NCI-H526 treated with DMSO at 0.1 percent for 48 hours (cell line): Measurements from ENCODE around the gene PRR23C.
"Not testable (repeated sequence)": the region's sequence is repeated elsewhere in the genome, so short reads cannot be mapped to it uniquely, and the experiment has no call there.

ENCODE experiments used
- DNase-seq: peaks from one replicate; lab custom pipeline; 2025; lab: John Stamatoyannopoulos, UW

Gene PRR23C

DNA sequence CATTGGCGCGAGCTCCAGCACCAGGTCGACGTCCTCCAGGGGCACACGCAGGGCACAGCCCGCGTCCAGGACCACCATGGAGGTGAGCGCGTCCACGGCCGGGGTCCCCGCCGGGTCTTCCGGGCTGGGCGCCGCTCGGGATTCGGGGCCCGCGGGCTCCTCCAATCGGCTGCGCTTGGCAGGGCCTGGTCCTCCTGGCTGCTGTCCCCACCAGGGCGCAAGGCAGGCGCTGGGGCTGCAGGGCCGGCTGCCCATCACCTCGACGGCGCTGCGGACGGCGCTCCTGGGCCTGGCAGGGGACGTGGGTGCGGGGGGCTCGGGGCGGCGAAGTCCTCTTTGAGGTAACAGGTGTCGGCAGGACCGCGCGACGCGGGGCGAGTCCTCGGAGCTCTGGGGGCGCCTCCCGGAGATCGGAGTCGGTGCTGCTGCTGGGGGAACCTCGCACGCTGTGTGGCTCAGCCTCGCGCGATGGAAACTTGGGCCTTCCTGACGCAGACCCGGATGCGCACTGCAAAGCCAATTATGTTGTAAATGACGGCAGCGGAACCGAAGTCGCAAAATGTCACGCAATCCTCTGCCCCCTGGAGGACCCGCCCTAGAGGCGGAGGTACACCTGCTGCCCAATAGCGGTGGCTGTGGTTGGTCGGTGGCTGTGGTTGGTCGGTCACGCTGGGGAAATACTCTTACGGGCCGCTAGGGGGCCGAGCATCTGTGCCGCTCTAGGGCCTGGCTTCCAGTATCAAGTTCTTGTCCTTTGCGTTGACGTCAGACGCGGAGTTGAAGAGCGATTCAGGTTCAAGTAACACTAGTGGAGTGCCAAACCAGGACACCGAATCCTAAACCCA is at the start of gene PRR23C:
TSS of gene PRR23C (minus strand) at position 527 of the 845 bp plus-strand sequence. CDS start at position 255, 272 bp downstream.
- DNase-seq = no peak

DNA sequence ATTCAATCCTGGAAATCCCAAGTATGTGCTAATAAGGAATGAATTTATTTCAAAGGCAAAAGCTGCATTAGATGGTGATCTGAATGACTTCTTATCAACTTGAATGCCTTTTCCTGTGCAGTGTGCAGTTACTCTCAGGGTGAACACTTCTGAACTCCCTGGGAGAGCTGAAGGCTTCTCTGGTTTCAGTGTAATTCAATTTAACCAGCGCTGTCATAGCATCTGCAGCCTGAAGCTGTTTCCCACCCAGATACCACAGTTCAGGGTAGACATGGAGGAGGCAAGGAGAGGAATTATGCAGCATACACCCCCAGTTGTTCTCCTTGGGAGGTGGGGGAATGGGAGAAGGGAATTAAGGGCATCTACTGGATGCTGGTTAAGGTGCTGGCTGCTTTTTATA is 49.1 kb upstream of the PRR23C start:
- no peak for DNase-seq

DNA sequence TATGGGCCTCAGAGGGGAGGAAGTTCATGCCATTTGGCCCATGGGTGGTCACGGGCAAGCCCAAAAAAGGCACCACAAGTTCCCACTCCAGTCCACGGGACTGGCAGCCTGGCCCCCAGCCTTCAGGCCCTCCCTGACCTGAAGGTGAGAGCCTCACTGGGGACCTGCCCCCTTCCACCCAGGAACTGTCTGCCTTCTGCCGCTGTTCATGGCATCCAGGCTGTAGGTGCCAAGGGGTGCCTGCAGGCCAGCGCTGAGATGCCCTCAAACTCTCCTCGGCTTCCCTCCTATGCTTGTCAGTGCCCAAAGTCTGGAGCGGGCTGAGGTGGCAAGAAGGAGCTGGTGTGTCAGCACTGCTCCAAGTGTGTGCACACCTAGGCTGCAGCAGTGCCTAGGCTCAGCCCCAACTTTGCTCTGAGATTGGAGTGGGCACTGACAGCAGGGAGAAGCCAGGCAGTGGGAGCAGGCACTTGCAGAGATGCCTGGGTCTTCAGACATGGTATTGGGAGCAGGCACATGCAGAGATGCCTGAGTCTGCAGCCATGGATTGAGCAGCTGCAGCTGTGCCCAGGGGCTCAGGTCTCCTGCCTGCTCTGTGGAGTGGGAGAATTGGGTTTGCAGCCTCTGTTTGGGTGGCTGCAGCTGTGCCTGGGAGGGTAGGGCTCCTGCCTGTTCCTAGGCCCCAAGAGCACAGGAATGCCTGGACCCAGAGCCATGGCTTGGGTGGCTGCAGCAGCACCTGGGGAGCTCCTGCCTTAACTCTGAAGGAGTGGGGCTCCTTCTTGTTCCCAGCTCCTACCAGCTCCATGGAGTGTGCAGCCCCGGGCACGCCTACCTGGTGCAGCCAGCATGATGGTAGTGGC is 44.0 kb upstream of the PRR23C start:
- no peak for DNase-seq

DNA sequence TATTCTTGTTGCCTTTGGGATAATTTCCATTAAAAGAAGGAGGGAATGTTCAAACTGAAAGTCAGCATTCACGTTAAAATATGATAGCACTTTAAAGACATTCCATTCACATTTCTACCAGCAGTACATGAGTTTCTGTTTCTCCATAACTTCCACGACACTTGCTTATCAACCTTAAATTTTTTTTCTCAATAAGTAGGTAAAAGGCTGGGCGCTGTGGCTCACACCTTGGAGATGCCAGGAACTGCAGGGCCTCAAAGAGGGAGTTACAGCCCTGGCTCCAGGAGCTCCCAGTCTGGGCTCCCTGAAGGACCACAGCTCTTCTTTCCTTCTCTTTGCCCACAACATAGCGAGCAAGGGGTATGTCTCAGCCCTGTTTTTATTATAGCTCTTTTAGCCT is 42.9 kb upstream of the PRR23C start:
- no peak for DNase-seq

DNA sequence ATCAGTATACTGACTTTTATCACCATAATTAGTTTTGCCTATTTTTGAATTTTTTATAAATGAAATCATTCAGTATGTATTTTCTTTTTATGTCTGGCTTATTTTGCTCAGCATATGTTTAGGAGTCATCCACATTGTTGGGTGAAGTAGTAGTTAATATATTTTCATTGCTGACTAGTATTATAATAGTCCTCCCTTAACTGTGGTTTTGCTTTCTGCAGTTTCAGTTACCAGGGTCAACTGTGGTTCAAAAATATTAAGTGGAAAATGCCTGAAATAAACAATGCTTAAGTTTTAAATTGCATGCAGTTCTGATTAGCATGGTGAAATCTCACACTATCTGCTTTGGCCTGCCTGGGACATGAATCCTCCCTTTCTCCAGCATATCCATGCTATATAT is 39.5 kb upstream of the PRR23C start:
- DNase-seq = no peak

DNA sequence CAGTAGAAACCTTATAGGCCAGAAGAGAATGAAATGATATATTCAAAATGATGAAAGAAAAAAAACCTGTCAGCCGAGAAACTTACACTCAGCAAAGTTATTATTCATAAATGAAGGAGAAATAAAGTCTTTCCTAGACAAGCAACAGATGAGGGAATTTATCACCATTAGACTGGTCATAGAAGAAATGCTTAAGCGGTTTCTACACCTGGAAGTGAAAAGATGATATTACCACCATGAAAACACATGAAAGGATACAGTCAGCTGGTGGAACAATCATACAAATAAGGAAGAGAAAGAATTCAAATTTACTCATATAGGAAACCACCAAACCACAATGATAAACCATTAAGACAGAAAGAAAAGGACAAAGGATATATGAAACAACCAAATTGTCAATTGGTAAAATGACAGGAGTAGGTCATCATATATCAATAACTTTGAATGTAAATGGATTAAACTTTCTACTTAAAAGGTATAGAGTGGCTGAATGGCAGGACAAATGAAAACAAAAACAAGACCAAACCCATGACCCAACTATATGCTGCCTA is 29.9 kb upstream of the PRR23C start:
- no peak for DNase-seq

DNA sequence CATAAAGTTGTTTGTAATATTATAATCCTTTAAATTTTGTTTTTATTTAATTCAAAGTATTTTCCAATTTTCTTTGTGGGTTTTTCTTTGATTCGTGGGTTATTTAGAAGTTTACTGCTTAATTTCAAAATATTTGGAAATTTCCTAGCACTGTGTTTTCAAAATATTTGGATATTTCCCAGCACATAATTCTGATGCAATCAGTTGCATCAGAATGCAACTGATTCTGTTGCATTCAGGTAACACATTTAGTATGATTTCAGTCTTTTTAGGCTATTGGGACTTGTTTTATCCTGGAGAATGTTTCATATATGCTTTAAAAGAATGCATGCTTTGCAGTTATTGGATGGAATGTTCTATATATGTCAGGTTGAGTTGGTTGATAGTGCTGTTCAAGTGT is 18.2 kb upstream of the PRR23C start:
- no peak for DNase-seq

DNA sequence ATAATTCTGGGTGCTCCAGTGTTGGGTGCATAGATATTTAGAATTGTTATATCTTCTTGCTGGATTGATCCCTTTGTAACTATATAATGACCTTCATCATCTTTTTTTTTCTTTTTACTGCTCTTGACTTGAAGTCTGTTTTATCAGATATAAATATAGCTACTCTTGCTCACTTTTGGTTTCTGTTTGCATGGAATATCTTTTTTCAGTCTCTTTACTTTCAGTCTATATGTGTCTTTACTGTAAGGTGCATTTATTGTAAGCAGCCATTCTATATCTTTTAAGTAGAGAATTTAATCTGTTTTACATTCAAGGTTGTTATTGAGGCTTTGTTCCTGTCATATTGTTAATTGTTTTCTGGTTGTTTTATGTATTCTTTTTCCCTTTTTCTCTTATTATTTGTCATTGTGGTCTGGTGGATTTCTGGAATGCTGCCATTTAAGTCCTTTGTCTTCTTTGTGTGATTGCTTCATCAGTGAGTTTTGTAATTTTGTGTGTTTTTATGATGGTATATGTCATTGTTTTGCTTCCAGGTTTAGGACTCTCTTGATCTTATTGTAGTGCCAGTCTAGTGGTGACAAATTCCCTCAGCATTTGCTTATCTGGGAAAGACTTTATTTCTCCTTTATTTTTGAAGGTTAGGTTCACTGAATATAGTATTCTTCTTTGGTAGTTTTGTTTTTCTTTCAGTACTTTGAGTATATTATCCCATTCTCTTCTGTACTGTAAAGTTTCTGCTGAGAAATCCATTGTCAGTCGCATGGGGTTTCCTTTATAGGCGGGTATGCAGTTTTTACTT is 8.3 kb upstream of the PRR23C start:
- no peak for DNase-seq

DNA sequence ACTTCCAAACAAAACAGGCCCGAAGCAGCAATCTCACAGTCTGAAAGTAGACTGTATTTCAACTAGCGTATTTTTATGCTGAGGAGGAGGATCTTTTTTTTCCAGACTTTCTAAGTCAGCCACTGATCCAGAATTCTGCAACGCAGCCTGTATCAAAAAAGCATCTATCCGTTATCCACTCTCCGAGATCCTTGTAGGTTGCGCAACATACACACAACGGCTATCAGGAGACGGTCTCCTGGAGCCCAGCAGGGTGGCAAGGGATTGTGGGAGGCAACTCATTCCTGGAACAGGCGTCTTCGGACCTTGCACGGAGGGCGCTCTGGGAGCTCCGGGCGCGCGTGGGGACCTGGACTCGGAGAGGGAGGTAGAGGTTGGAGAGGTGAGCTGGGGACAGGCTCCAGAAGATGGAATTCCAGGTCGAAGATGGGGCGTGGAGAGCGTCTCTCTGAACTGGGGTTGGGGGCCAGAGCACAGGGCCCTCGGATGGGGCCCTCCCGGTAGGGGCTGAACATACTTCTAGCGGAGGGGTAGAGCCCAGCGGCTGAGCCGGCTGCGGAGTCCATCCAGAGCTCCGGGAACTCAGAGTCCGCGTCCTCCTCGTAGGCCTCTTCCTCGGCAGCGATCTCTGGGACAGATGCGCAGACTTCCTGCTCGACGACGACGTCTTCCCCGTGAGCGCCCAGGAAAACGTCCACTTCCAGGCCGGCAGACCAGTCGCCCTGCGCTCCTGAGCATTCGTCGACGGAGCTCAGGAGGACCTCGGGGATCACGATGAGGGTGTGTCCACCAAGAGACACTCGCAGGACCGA is 932 bp downstream of the PRR23C start:
- no peak for DNase-seq

DNA sequence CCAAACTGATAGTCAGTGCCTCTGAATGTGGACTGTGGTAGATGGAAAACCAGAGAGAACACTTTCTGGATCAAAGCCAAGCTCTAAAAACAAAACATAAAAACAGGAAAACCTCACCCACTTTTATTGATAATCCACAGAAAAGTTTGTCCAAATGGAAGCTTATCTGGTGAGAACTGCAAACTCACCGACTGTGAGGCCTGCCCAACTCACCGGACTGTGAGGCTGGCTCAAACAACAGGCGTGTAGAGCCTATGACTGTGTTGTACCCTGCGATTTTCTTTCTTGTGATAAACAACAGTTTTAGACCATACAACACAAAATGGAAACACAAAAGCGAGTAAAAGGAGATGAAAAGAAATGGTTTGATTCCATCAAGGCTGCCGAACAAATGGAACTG is 7.2 kb downstream of the PRR23C start:
- no peak for DNase-seq

DNA sequence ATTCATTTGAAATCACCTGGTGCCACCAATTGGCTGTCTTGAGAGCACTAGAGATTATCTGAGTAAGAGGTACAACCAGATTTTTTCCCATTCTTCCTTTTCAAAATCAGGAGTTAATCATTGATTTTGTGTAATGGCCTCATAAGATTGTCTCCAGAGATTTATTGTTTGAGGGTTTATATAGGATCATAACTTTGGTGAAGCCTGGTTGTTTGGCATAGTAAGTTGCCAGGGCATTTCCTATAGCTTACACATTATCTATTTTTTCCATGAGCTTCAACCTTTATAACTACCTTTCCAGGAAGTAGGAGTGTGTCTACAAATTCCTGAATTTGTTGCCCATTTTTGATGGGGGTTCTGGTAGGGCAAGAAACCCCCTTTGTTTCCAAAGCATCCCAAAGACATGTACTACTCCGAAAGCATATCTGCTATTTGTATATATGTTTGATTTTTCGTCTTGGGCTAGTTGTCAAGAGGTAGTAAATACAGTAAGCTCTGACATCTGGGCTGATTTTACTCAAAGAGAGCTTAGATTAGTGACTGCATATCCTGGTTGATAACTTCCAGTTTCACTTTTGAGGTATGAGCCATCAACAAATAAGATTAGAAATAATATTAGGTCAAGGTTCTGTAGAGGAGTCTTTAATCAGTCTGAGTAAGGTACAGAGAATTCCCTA is 12.2 kb downstream of the PRR23C start:
- no peak for DNase-seq

DNA sequence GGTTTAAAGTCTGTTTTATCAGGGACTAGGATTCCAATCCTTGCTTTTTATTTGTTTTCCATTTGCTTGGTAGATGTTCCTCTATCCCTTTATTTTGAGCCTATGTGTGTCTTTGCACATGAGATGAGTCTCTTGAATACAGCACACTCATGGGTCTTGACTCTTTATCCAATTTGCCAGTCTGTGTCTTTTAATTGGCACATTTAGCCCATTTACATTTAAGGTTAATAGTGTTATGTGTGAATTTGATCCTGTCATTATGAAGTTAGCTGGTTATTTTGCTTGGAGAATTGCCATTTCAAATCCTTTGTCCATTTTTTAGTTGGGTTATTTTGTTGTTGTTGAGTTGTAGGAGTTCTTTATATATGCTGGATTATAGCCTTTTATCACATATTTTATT is 14.1 kb downstream of the PRR23C start:
- not testable (repeated sequence) for DNase-seq

DNA sequence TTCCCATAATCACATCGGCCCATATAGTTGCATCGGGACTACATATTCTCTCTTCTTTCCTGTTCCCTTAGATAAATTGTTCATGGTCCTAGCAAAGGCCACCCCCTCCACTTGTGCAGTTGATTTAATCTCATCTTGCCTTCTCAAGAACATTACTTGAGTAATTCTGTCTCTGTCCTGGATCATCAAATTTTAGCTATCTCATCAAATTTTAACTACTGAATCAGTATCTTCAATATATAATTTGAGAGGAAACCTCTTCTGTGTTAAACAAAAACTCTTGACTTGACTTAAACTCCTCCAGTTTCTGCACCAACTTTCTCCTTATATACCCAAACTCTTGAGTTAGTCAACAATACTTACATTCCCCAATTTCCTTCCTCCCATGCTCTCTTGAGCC is 19.7 kb downstream of the PRR23C start:
- DNase-seq = no peak

DNA sequence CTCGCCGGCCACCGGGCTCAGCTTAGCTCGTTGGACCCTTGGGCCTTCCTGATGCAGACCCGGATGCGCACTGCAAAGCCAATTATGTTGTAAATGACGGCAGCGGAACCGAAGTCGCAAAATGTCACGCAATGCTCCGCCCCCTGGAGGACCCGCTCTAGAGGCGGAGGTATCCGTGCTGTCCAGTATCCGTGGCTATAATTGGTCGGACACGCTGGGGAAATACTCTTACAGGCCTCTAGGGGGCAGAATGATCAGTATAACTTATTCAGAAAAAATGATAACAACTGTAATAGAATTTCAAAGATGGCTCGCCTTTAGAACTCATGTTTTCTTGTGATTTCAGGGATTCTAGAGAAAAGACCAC is 23.8 kb downstream of the PRR23C start, which contains the start of gene PRR23B:
TSS of gene PRR23B (minus strand) at position 59 of the 367 bp plus-strand sequence. CDS start 265 bp downstream, outside the sequence.
- no peak for DNase-seq

DNA sequence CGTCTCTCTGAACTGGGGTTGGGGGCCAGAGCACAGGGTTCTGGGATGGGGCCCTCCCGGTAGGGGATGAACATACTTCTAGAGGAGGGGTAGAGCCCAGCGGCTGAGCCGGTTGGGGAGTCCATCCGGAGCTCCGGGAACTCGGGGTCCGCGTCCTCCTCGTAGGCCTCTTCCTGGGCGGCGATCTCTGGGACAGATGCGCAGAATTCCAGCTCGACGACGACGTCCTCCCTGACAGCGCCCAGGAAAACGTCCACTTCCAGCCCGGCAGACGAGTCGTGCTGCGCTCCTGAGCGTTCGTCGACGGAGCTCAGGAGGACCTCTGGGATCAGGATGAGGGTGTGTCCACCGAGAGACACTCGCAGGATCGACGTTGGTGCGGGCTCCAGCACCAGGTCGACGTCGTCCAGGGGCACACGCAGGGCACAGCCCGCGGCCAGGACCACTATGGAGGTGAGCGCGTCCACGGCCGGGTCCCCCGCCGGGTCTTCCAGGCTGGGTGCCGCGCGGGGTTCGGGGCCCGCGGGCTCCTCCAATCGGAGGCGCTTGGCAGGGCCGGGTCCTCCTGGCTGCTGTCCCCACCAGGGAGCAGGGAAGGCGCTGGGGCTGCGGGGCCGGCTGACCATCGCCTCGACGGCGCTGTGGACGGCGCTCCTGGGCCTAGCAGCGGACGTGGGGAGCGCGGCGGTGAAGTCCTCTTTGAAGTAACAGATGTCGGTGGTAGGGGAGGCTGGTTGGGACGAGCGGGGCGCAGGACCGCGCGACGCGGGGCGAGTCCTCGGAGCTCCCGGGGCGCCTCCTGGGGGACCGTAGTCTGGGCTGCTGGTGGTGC is 24.4 kb downstream of the PRR23C start:
- DNase-seq = no peak

DNA sequence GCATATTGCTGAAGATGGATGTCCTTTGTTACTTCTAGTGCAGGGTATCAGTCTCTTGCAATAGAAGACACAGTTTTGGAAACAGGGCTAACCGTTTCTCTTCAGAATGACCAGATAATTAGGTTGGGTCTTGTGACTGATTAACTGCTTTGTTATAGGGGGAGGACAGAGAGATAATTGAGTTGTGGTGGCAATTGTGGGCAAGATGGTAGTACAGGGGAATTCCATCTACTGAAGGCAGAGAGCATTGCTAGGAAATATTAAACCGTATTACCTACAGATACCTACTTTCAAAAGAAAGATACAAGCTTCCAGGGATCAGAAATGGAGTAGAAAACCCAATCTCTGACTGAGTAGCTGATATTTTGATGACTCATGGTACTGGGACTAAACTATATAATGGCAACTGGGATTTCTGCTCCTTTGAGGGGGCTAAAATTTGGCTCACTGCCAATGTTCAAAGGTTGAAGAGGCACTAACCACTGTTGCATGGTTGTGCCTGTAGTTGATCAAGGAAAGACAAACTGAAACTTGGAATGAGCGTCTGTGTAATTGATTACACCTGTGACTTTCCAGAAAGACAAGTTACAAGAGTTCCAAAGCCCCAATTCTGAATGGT is 28.2 kb downstream of the PRR23C start:
- DNase-seq = no peak

DNA sequence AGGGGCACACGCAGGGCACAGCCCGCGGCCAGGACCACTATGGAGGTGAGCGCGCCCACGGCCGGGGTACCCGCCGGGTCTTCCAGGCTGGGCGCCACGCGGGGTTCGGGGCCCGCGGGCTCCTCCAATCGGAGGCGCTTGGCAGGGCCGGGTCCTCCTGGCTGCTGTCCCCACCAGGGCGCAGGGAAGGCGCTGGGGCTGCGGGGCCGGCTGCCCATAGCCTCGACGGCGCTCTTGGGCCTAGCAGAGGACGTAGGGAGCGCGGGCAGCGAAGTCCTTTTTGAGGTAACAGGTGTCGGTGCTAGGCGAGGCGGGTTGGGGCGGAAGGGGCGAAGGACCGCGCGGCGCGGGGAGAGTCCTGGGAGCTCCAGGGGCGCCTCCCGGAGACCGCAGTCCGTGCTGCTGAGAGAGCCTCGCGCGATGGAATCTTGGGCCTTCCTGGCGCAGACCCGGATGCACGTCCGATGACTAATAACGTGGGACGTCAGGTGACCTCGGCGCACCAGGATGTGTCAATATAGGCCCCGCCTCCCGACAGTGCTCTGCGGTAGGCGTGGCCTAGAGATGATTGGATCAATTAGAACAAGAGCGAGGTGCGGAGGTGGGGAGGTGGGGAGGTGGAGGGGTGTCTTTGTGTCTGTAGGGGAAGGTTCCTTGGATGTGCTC is 38.5 kb downstream of the PRR23C start, which contains the start of gene PRR23A:
TSS of gene PRR23A (minus strand) at position 218 of the 666 bp plus-strand sequence. CDS start at position 218, 0 bp downstream.
- no peak for DNase-seq

DNA sequence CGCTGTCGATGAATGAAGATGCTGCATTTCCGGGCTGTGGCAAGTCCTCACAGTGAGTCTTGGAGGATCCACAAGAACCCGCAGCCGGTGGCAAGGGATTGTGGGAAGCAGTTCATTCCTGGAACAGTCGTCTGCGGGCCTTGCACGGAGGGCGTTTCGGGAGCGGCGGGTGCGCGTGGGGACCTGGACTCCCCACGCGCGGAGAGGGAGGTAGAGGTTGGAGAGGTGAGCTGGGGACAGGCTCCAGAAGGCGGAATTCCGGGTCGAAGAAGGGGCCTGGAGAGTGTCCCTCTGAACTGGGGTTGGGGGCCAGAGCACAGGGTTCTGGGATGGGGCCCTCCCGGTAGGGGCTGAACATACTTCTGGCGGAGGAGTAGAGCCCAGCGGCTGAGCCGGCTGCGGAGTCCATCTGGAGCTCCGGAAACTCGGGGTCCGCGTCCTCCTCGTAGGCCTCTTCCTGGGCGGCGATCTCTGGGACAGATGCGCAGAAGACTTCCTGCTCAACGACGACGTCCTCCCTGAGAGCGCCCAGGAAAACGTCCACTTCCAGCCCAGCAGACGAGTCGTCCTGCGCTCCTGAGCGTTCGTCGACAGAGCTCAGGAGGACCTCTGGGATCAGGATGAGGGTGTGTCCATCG is 39.2 kb downstream of the PRR23C start:
- no peak for DNase-seq
